NCI-H1105 treated with DMSO at 0.1 percent for 48 hours (cell line): ENCODE results near the gene BHLHA15.

Experiments
- DNase-seq: peaks from one replicate; lab custom pipeline; 2025; lab: John Stamatoyannopoulos, UW

Gene BHLHA15

DNA sequence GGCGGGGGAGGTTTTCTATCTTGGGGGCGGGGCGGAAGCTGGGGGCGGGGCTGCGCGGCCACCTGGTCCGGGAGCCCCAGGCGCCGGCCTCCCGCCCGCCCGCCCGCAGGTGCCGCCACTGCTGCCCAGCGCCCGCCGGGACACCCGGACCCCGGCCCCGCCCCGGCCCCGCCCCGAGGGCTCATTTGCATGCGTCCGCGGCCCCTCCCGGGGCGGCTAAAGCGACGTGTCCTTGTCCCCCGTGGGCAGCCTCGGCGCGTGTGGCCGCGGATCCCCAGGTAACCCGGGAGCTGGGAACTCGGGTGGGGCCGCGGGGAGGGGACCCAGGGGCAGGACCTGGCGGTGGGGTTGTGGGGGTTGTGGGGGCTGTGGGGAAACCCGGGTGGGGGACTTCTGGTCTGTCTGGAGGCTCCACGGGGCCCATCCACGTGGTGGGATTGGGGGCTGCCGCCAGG lies at the start of gene BHLHA15:
Gene BHLHA15 (plus strand): TSS at position 219 of the 455 bp plus-strand sequence. CDS start 871 bp downstream, outside the sequence.
- DNase-seq, result peak; percentile 21

DNA sequence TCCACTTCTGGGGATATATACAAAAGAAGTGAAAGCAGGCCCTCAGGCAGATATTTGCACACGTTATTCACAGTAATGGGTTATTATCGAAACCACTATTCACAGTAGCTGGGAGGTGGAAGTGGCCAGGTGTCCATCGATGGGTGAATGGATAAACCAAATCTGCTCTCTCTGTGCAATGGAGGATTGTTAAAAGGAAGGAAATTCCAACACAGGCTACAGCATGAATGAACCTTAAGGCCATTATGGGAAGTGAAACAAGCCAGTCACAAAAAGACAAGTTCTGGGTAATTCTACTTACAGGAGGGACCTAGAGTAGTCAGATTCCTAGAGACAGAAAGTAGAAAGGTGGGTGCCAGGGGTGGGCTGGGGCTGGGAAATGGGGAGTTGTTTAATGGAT lies 48.5 kb upstream of the BHLHA15 start:
- no peak for DNase-seq

DNA sequence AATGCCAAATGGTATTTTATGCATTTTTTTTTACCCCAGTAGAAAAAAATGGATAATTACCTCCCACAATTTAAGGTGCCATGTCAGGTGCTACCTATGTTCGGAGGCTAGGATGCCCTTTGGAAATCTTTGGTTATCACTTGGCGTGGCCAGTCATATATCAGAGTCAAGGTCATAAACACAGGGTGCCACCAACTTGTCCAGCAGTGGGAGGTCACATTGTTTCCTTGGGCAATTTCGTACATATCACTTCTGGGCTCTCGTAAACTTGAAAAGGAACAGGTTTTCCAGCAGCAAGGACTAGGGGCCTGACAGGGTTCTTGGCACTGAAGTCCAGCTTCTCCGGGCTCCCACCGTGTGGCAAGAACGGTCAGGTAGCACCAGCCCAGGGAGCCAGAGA lies 48.0 kb upstream of the BHLHA15 start:
- DNase-seq, result no peak

DNA sequence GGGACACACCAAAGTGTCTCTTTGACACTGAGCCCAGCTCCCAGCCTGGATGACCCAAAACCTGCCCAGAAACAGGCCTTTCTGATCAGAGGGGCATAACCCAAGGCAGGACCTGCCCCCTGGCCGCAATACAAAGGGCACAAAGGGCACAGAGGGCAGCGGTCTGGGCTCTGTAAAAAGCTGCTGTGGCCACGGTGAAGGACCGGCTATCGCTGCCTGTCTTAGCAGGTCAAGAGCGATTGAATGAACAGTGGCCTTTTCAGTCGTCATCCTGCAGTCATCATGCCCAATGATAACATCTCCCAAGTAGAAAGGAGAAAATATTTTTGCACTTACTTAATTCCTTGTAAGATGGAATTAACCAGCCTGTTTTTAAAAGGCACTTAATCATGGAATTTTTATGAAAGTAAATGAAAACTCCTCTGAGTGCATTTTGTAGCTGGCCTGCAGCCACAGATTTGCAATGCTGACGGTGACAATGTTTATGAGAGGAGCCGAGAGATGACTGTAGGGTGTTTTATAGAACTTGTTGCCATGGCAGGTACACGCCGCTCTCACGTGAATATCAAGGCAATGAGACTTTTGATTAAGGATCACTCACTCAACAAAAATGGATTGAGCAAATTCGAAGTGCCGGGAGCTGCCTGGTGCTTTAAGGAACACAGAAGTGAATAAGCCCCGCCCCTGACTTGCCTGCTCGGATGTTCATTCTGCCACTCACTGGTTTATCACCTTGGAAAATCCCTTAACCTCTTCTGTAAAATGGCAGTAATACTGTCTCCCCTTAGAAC lies 47.3 kb upstream of the BHLHA15 start:
- DNase-seq, result no peak

DNA sequence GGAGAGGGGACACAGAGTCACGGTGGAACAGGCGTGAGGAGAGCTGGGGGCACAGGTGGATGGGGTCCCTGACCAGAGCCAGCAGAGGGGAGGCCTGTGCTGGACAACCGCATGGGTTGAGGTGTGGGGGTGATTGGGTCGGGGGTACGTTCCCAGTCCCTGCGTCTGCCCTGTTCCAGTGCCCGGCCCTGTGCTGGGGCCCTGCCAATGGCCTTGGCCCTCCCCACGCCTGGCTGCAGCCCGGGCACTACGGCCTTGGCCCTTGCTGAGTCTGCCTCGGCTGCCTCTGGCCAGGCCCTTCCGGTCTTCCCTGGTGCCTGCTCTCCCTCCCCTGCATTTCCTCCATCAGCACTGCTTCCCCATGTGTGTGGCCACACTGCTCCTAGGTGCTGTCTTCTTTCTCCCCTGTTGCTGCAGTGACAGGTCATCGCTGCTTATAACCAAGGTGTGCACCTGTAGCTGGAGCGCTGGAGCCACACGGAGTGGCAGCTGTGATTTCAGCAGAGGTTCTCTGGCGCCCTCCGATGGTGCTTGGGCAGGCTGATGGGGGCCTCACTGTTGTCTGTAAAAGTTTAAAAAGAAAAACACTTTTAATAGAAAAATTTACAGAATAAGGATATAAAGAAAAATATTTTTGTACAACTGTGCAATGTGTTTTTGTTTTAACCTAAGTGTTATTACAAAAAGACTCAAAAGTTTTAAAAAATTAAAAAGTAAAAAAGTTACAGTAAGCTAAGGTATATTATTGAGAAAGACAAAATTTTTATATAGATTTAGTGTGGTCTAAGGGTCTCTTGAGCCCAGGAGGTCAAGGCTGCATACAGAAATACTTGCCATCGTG lies 45.2 kb upstream of the BHLHA15 start:
- peak; percentile 20 for DNase-seq

DNA sequence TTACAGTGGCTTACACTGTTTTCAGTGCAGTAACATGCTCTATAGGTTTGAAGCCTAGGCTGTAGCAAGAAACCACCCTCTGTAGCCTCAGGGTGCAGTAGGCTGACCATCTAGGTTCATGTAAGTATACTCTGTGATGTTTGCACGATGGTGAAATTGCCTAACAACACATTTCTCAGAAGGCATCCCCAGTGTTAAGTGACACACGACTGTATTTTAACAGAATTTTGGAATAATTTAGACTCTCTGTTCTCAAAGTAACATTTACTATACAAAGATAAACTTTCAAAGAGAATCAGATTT lies 44.6 kb upstream of the BHLHA15 start:
- DNase-seq, result no peak

DNA sequence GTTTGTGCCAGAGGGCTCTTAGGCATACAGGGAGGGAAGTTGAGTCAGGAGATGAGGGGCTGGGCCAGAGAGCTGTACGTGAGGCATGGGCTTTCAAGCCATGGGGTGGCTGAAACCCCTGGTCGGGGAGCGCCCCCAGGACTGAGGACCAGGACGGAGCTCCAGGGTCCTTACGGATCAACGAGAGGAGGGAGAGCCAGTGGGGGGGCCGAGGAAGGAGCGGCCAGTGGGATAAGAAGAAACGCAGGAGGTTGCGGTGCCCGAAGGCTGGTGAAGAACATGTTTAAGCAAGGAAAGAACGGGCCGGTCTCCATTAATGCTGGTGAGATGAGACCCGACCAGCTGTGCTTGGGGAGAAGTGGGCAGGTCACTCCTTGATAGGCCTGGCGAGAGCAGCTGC lies 43.6 kb upstream of the BHLHA15 start:
- no peak for DNase-seq

DNA sequence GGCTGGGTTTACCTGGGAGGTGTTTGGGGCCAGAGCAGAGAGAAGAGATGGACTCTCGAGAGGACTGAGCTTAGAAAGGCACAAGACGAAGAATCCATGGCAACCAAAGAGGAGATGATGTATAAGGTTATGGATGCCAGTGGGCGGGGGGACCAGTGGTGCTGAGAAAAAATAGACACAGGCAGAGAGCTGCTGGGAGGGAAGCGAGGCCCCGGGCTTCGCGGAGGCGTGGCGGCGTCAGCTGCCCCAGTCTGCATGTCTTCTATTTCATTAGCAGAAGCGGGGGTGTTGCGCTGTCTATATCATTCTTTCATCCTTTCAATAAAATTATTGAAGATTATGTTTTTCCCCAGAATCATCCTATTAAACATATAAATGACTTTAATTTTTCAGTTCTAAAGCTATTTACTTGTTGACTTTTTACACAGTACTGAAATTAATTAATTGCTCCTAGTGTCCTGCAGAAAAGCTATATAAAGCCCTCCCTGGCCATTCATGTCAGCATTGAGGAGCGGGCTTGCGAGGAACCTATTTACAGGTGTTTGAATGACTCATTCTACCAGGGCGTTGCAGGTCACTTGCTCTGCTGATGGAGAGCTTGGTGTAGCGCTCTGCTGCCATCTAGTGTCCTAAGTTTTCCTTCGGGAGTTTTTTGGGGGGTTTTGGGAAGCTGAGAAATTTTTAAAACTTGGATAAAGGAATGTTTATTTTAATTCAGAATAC lies 42.9 kb upstream of the BHLHA15 start:
- peak; percentile 60 for DNase-seq

DNA sequence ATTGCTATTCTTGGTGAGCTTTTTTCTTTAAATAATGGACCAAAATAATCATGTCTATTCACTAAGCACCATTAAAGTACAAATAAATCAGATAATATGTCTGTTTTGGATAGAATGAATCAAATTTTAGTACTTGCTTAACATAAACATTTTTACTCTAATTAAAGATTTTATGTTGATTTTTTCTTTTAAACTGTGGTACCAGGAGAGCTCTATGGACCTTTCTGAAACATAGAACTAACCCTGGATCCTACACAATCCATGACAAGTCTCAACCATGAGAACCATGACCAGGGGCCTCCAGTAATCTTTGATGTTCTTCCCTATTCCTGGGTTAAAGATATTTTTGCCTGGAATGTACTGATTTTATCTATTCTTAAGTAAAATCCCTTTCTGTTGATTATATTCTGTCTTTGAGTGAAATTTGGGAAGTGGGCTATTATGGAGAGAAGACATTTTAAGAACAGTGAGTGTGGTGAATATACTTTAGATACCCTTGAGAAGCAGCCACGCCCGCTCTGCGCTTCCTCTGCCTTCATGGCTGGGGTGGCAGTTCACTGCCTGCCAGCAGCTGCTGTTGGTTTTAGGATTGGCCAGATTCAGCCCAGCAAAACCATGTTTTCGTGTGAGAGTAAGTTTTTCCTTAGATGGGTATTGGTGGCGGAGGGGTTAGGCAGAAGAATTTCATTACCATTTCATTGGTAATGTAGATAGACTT lies 42.2 kb upstream of the BHLHA15 start:
- DNase-seq, result no peak

DNA sequence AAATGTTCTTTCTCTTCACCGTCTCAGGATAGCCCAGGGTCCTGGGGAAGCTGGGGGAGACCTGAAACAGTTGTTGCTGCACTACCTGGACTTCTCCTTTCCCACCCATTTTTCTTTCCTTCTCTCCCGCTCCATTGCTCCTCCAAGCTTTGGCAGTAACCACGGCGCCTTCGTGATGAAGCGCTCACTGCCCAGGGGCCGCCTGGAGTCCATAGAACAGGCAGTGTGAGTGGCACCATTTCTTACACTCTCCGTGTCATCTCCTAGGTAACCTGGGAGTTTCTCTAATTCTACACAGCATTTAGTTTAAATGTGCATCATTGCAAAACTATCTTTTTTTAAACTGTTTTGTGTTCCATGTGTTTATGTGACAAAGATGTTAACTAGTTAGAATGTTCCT lies 40.3 kb upstream of the BHLHA15 start:
- no peak for DNase-seq

DNA sequence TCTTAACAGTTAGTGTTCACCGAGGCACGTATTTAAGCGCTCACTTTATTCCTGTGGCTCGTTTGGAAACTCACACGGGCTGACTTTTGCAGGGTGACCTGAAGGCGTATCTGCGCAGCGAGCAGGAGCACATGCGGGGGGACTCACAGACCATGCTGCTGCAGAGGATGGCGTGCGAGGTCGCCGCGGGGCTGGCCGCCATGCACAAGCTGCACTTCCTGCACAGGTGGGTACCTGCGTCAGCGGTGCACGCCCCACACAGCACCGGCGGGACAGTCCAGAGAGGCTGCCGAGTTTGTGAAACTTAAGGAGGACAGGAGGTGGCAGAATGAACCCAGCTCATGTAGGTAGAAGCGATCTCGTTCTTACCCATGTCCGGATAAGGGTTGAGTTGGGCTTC lies 39.8 kb upstream of the BHLHA15 start:
- DNase-seq, result no peak

DNA sequence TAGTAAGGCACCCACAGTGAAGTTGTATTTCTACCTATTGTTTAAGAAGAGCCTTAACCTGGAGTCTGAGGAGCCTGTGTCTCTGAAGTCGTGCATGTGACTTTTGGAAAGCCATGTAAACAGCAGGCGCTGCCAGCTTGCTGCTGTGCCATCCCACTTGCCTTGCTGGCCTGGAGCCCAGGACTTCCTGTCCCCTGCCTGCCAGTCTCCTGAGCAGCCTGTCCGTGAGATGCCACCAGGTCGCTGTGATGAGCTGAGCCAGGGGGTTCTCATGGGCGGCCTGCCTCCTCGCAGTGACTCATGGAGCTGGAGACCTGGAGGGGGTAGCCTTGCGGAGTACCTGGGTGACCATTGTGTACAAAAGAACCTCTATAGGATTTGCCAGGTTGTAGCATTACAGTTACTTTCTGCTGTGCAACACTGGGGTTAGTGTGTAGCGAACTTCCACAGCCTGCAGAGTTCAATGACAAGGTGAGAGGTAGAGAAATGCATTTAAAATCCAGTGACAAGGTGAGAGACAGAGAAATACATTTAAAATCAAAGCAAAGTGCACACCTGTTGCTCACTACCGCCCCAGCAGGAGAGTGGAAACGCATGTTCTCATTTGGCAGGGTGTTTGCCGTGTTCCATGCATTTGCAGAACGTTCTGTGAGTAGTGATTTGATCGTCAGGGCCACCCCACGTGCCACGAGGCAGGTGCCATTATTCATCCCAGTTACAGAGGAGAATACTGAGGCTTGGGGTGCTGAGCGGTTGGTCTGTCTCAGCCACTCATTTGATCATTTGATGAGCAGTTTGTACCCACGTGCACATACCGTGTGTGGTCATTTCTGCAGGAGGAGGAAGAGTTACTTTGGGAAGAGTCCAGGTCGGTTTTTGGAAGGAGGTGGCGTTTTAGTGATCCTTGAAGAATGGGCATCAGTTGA lies 36.6 kb upstream of the BHLHA15 start:
- no peak for DNase-seq

DNA sequence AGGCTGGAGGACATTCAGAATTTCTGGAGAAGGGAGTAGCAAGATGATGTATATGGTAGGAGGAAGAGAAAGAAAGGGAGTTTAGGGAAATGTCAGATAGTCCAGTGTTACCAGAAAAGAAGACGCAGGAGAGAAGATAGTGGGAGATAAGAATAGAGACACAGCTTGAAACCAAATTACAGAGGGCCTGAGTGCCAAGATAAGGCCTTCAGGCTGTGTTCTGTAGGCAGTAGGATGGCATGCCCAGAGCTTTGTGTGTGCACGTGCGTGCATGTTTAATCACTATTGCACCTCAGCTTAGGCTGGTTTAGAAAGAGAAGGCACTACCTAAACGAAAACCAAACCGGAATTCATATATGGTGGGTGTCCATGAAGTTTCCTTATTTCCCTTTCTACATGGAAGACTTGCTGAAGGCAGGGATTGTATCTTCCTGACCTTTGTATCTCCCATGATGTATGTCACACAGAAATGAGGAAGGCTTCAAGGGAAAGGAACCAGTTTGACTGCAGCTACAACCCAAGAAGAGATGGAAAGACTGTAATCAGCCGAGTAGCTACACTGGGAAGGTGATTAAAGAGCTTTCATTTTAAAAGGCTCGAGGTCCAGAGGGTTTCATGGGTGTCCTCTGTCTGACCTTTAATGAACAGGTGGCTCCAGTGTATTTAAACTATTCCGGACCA lies 35.8 kb upstream of the BHLHA15 start:
- DNase-seq, result no peak

DNA sequence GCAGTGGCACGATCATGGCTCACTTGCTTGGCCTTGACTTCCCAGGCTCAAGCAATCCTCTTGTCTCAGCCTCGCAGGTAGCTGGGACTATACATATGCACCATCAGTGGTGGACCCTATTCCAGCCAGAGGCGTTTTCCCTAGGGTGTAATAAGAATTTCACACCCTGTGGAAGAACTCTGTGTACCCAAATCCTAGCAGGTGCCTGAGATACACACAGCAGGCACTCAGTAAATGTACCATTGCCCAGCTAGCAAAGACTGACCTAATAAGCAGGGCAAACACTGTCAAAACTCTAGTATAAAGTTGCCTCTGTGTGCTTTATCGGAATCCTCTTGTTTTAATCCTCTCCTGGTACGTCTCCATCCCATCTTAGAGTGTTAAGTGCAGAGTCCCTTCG lies 33.7 kb upstream of the BHLHA15 start:
- DNase-seq, result no peak

DNA sequence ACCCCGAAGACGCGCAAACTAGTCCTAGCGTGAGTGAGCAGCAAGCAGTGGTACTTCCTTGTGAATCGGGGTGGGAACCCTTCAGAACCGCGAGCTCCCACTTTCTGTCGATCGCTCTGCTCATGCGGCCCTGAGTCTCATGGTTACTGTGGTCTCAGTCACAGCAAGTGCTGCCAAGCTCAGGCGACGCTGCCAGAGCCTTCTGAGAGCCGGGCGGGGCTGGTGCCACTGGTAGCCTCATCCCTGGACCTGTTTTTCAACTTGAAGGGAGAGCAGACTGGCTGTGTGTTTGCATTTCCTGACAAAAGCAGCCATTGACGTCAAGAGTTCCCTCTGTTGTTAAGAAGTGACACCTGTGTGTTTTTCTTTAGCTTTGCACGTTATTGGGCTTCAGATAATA lies 32.9 kb upstream of the BHLHA15 start:
- DNase-seq, result no peak

DNA sequence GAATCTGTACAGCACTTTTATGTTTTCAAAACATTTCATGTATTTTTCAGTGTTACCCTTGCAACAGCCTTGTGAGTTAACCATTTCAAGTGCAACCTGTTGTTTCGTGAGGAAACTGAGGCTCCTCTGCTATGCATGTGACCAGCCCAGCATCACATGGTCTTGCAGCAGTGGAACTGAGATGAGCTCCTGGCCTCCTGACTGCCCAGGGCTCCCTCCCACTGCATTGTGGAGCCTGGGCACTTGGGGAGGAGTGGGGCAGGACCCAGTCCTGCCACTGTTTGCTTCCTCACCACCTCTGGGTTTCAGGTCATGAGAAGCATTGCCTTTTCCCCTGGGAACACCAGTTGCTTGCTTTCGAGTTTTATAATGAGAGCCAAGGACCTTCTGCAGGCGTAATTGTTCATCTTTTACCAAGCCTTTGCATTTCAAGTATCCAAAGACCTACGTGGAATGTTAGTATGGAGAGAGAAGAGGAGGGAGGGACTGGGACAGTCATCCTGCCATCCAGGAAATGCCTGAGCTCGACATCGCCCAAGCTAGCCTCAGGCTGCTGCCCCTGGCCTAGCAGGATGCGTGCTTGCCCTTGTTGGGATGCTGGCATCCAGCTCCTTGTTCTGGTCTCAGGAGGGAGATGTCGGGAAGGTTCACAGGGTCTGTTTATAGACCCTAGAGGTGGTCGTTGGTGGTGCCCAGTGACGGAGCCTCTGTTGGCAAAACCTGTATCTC lies 32.3 kb upstream of the BHLHA15 start:
- DNase-seq, result no peak

DNA sequence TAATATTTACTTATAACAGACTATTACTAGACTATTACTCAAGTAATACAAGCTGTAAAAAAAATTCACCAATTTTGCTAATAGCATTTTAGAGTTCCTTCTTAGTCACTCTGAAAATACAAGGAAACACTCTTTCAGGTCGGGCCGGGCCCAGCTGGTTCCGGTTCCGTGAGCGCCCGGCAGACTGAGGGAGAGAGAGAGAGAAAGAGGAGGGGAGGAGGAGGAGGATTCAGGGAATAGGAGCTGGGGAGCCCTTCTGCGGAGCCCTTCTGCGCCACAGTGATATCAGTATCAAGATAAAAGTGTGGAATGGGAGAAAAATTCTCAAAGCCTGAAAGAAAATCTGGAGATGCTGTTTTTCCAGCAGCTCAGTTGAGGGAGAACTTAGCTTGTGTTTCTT lies 30.5 kb upstream of the BHLHA15 start:
- DNase-seq, result no peak

DNA sequence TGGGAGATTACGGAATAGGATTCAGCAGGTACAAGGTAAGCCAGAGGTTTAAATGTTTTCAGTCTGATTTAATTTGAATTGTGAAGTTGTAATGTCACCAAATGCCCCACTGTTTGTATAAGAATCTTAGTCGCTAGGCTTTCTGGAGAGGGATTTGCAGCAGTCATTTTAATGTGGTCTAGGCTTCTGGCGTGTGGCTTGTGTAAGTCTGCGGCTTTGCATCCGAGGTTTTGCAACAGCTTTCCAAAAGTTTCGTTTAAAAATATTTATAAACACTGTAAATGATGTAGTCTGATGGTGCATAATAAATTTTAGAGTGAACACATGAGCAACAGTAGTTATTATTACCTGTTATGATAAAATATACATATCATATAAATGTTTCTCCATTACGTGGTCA lies 26.1 kb upstream of the BHLHA15 start:
- DNase-seq, result no peak

DNA sequence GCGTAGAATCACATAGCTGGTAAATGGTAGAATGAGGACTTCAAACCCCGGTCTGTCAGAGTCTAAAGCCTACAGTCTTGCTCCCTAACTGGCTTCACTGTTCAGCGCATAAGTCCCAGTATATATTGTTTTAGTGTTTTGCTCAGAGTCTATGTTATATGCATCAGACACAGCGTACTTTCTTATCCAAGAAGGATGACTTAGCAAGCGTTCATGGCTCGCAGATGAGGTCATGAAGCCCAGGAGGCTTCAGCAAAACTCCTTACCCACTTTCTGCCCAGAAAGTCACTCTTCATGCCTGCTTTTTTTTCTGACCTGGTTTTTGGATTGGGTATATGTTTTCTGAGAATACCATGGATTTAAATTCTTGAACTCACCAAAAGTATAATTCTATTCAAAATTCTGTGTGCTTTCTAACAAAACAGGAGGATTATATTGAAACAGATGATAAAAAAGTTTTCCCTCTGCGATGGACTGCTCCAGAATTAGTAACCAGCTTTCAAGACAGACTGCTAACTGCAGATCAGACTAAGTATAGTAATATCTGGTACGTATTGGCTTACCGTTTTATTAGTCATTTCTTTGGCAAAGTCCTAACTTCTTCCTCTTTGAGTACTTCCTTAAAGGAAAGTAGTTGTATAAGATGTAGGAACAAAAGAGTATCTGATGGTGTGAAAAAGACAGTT lies 24.6 kb upstream of the BHLHA15 start:
- no peak for DNase-seq
